Peyer's patch (tissue), 4 donors: ENCODE measurements around the gene PI16. TPM values are rescaled to one million over a fixed set of nuclear protein-coding genes. Genes with fewer than 3 reads are reported as not detected.

Experiments used
- DNase-seq, 3 donors: peaks; one replicate each; pipeline ENCODE4 v3.0.0-alpha.2; 2017 to 2019
- H3K27ac ChIP-seq, 4 donors: fragments of 200-600 bp; sonication (generic); one replicate each; pipeline ENCODE4 v1.5.1; 2016 to 2019
- H3K27me3 ChIP-seq, 2 donors: fragments of 200-600 bp; sonication (generic); one replicate each; pipeline ENCODE4 v1.5.1; 2019
- H3K36me3 ChIP-seq, 3 donors: fragments of 200-600 bp; sonication (generic); one replicate each; pipeline ENCODE4 v1.5.1; 2016 to 2019
- H3K4me1 ChIP-seq, 4 donors: fragments of 200-600 bp; sonication (generic); one replicate each; pipeline ENCODE4 v1.5.1; 2016 to 2019
- H3K4me3 ChIP-seq, 4 donors: fragments of 200-600 bp; sonication (generic); 1 replicate in 3 of 4; 2 replicates in 1 of 4; pipeline ENCODE4 v1.5.1; 2016 to 2019; ENCODE audit warnings: mild to moderate bottlenecking in 1 of 4
- H3K9me3 ChIP-seq, 4 donors: fragments of 200-600 bp; sonication (generic); one replicate each; pipeline ENCODE4 v1.5.1; 2016 to 2019; ENCODE audit warnings: mild to moderate bottlenecking in 1 of 4
- POLR2A ChIP-seq, 2 donors: fragments of 450-650 bp; IDR thresholded peaks; one replicate each; pipeline ENCODE4 v1.5.1; 2017; ENCODE audit warnings: antibody characterized with exemption in 2 of 2, mild to moderate bottlenecking in 2 of 2, moderate library complexity in 2 of 2
- total RNA-seq, 4 donors: library from RNA; depleted of rRNA; stranded (reverse); fragments of >200 nt; gene quantifications; one replicate each; pipeline ENCODE4 v1.1.0, GENCODE V29; 2016
- TF ChIP-seq, protein P1 (sequence below), 6 experiments: fragments of 450-650 bp in 4 of 6; fragments of 200-600 bp in 2 of 6; sonication (generic) in 1 of 6; IDR thresholded peaks; one replicate each; pipeline ENCODE4 v1.5.1; 2017 to 2019; ENCODE audit warnings: antibody characterized with exemption in 6 of 6, mild to moderate bottlenecking in 3 of 6, moderate library complexity in 1 of 6

Gene PI16, protein sequence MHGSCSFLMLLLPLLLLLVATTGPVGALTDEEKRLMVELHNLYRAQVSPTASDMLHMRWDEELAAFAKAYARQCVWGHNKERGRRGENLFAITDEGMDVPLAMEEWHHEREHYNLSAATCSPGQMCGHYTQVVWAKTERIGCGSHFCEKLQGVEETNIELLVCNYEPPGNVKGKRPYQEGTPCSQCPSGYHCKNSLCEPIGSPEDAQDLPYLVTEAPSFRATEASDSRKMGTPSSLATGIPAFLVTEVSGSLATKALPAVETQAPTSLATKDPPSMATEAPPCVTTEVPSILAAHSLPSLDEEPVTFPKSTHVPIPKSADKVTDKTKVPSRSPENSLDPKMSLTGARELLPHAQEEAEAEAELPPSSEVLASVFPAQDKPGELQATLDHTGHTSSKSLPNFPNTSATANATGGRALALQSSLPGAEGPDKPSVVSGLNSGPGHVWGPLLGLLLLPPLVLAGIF
- total RNA-seq, result 1 to 10 TPM in 2 of 4 donors, not detected in 2; 1.5 to 6.2 TPM

DNA sequence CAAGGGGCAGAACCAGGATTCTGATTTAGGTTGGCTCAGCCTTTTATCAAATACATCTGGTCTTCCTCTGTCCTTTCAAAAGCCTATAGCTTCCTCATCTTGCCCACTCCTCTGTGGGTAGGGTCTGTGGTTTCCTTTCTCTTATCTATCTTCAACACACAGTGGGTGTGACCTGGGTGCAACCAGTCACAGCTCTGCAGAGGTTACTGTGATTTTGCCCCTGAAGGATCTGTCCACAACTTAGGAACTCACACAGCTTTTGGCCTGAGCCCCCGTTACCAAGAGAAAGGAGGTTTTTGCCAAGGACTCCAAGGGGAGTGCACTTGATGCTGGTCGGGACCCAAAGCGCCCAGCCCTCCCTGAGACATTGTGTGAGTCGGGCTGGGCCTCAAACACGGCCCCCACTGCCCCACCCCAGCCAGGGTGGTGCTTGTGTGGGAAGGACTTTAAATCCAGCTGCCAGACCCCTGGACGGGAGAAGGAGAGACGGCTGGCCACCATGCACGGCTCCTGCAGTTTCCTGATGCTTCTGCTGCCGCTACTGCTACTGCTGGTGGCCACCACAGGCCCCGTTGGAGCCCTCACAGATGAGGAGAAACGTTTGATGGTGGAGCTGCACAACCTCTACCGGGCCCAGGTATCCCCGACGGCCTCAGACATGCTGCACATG lies at the start of gene PI16:
PI16 (plus strand) TSS at position 477 of the 670 bp plus-strand sequence; CDS start at position 500, 23 bp downstream.
- H3K9me3 ChIP-seq, result no peaks in the 10 kb centered on the region

DNA sequence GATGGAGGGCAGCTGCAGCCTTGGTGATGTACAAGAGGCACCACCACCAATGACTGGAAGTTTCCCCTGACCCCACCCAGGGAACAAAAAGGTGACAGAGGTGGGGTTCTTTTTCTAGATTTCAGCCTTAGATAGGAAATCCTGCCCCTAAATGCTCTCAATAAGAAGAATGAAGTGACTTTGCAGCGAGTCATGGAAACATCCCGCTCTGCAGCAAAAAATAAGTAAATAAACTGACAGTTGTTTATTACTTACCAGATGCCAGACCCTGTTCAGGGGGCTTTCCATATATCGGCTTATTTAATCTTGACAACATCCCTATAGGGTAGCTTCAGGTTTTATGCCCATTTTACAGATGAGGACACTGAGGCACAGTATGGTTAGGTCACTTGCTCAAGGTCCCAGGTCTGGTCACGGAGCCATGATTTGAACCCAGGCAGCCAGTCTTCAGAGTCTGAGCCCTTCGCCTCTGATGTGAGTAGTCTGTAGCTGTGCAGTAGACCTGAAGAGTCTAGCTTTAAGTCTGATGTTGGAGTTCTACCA lies 49.6 kb upstream of the PI16 start:
- Histone ChIP-seq H3K4me1 (no peaks in the 10 kb centered on the region), H3K27ac (peak overlapping the region in 2 of 4 donors; percentile 3 to 44), H3K9me3 (no peaks in the 10 kb centered on the region), H3K36me3 (peaks cover 0 to 66% (median 0%) of the 10 kb centered on the region in 3 donors), H3K4me3 (no peak overlapping the region), H3K27me3 (no peaks in the 10 kb centered on the region)
- no peak for DNase-seq
- no peak for TF ChIP-seq POLR2A (IDR thresholded peaks at IDR 0.05)
- TF ChIP-seq, protein P1, sequence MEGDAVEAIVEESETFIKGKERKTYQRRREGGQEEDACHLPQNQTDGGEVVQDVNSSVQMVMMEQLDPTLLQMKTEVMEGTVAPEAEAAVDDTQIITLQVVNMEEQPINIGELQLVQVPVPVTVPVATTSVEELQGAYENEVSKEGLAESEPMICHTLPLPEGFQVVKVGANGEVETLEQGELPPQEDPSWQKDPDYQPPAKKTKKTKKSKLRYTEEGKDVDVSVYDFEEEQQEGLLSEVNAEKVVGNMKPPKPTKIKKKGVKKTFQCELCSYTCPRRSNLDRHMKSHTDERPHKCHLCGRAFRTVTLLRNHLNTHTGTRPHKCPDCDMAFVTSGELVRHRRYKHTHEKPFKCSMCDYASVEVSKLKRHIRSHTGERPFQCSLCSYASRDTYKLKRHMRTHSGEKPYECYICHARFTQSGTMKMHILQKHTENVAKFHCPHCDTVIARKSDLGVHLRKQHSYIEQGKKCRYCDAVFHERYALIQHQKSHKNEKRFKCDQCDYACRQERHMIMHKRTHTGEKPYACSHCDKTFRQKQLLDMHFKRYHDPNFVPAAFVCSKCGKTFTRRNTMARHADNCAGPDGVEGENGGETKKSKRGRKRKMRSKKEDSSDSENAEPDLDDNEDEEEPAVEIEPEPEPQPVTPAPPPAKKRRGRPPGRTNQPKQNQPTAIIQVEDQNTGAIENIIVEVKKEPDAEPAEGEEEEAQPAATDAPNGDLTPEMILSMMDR (IDR thresholded peaks at IDR 0.05), result no peak

More for the DNA sequence above, at the start of gene PI16:
- no peaks in the 10 kb centered on the region for H3K27me3 ChIP-seq
- no peak within 1 kb of the TSS for H3K27ac ChIP-seq
- peak in 1 of 3 donors; percentile 42 for DNase-seq
- H3K4me1 ChIP-seq, result peaks cover 0 to 15% (median 0%) of the 10 kb centered on the region in 4 donors
- H3K36me3 ChIP-seq, result no peaks in the 10 kb centered on the region
- TF ChIP-seq, protein P1 (IDR thresholded peaks at IDR 0.05), result no peak
- no peak for TF ChIP-seq POLR2A (IDR thresholded peaks at IDR 0.05)
- no peak within 1 kb of the TSS for H3K4me3 ChIP-seq

DNA sequence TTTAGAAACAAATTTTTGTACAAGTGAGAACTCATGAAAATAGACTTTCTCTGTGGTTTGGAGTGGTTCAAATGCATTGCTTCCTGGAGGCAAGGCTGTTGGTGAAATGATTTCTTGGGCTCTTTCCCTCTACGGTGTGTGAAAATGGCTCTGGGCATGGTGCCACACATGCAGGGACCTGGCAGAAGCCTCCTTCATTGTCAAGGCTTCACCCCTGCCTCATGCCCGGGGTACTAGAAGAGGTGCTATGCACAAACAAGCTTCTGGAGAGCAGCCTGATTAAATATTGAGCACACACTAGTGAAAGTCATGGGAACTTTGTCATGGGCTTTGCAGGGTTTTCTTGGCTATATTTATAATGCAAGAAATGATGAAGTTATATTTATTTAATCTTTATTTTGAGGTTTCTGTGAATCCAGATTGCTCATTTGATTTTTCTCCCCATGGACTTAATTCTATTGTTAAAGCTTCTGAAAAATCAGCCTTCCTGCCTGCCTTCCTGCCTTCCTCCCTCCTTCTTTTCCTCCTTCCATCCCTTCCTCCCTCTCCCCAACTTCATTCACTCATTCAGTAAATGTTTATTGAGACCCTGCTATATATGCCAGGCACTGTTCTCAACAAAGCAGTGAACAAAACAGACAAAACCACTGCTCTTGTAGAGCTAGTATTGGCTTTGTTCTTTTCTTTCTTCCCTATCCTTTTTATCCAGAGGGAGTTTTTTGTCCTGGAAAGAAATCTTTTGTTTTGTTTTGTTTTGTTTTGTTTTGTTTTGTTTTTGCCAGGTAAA lies 47.8 kb upstream of the PI16 start:
- H3K4me1 ChIP-seq, result no peaks in the 10 kb centered on the region
- DNase-seq, result no peak

DNA sequence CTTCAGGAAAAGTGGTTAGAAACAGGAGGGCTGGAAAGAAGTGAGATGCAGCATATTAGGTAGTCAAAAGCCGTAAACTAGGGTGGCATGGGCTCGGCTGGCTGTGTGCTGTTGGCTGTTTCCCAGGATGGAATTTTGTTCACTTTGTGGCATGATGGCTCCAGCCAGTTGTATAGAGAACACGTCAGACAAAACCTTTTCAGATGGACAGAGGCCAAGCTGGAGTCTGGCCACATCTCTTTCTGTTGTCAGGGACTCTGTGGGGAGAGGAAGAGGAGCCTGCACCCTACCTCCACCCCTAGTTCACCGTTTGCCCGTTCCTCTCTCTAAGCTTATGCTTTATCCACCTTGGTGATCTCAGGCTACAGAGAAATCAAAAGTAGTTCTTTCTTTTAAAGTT lies 46.8 kb upstream of the PI16 start:
- Histone ChIP-seq H3K27me3 (no peaks in the 10 kb centered on the region), H3K36me3 (peaks cover 0 to 47% (median 0%) of the 10 kb centered on the region in 3 donors), H3K27ac (no peak overlapping the region), H3K4me3 (no peak overlapping the region), H3K9me3 (no peaks in the 10 kb centered on the region), H3K4me1 (no peaks in the 10 kb centered on the region)
- no peak for TF ChIP-seq POLR2A (IDR thresholded peaks at IDR 0.05)
- TF ChIP-seq, protein P1 (IDR thresholded peaks at IDR 0.05), result no peak
- no peak for DNase-seq

More for the DNA sequence above, 47.8 kb upstream of the PI16 start:
- H3K36me3 ChIP-seq, result peaks cover 0 to 57% (median 0%) of the 10 kb centered on the region in 3 donors
- TF ChIP-seq, protein P1 (IDR thresholded peaks at IDR 0.05), result no peak
- TF ChIP-seq POLR2A (IDR thresholded peaks at IDR 0.05), result no peak
- H3K9me3 ChIP-seq, result no peaks in the 10 kb centered on the region
- H3K27ac ChIP-seq, result peak overlapping the region in 1 of 4 donors; percentile 2
- no peaks in the 10 kb centered on the region for H3K27me3 ChIP-seq
- H3K4me3 ChIP-seq, result no peak overlapping the region

DNA sequence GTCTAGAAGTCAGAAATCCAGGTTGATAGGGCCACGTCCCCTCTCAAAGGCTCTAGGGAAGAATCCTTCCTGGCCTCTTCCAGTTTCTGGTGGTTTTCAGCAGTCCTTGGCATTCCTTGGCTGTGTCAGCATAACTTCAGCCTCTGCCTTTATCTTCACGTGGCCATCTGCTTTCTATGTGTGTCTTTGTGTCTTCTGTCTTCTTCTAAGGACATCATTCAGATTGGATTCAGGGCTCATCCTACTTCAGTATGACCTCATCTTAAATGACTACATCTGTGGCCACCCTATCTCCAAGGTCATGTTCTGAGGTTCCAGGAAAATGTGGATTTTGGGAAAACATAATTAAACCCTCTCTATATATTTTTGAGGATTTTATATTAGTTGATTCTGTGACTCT lies 45.8 kb upstream of the PI16 start:
- H3K36me3 ChIP-seq, result peaks cover 0 to 42% (median 0%) of the 10 kb centered on the region in 3 donors
- no peak overlapping the region for H3K27ac ChIP-seq
- peaks cover 0 to 10% (median 0%) of the 10 kb centered on the region in 4 donors for H3K4me1 ChIP-seq
- no peak for DNase-seq
- no peak overlapping the region for H3K4me3 ChIP-seq
- TF ChIP-seq, protein P1 (IDR thresholded peaks at IDR 0.05), result no peak
- TF ChIP-seq POLR2A (IDR thresholded peaks at IDR 0.05), result no peak
- no peaks in the 10 kb centered on the region for H3K9me3 ChIP-seq
- H3K27me3 ChIP-seq, result no peaks in the 10 kb centered on the region
